Memory B cell (primary cell): ENCODE data around the gene TMEM135.
"Not testable (repeated sequence)": the region's sequence is repeated elsewhere in the genome, so short reads cannot be mapped to it uniquely, and the experiment has no call there.

Experiments used
- ATAC-seq: fragments of 150-1000 bp; cut with Tn5 transposase; 2 replicates; pipeline ENCODE4 v1.10.0; 2021; ENCODE audit warnings: low read depth, mild to moderate bottlenecking, moderate library complexity
- DNase-seq, 2 donors: peaks; one replicate each; pipeline ENCODE4 v3.0.0; 2022; ENCODE audit warnings: low spot score in 2 of 2
- H3K27ac Mint-ChIP-seq: one replicate; pipeline ENCODE4 v1.8.0; 2022; ENCODE audit warnings: mild to moderate bottlenecking, moderate library complexity, mixed read lengths
- H3K27me3 Mint-ChIP-seq: one replicate; pipeline ENCODE4 v1.8.0; 2022; ENCODE audit warnings: mixed read lengths
- H3K36me3 Mint-ChIP-seq: one replicate; pipeline ENCODE4 v1.8.0; 2022; ENCODE audit warnings: mild to moderate bottlenecking, mixed read lengths
- H3K4me1 Mint-ChIP-seq: one replicate; pipeline ENCODE4 v1.8.0; 2022; ENCODE audit warnings: mixed read lengths
- H3K4me3 Mint-ChIP-seq: one replicate; pipeline ENCODE4 v1.8.0; 2022; ENCODE audit warnings: mild to moderate bottlenecking, moderate library complexity, mixed read lengths
- H3K9me3 Mint-ChIP-seq: one replicate; pipeline ENCODE4 v1.8.0; 2022; ENCODE audit warnings: mixed read lengths

The TMEM135 gene

DNA sequence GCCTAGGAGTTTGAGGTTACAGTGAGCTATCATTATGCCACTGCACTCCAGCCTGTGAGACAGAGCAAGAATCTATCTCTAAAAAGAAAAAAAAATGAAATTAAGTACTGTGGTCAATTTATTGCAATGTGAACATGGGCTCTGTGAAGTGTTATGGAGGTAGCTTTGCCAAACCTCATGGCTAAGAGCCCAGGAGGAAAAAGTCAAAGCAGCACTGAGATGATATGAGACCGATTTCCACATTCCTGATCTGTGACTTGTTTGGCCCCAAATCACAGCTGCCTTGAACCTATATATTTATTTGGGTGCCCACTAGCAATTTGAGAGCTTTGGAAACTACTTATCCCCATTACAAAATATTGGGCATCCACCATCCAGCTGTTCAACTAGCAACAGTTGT, 29.8 kb upstream of the TMEM135 start:
- no peak overlapping the region for H3K27ac Mint-ChIP-seq
- no peak for DNase-seq
- no peak for ATAC-seq

GRCh38 chr11:87012089-87012488, 25.6 kb upstream of the TMEM135 start:
- no peak for ATAC-seq
- Mint-ChIP-seq H3K36me3 (no peaks in the 10 kb centered on the region), H3K4me3 (no peak overlapping the region), H3K27me3 (peaks cover 3% of the 10 kb centered on the region), H3K9me3 (no peaks in the 10 kb centered on the region), H3K27ac (no peak overlapping the region), H3K4me1 (no peaks in the 10 kb centered on the region)
- no peak for DNase-seq

More for the DNA sequence above, 29.8 kb upstream of the TMEM135 start:
- Mint-ChIP-seq H3K4me1 (no peaks in the 10 kb centered on the region), H3K4me3 (no peak overlapping the region), H3K27me3 (peaks cover 7% of the 10 kb centered on the region), H3K9me3 (no peaks in the 10 kb centered on the region), H3K36me3 (no peaks in the 10 kb centered on the region)

DNA sequence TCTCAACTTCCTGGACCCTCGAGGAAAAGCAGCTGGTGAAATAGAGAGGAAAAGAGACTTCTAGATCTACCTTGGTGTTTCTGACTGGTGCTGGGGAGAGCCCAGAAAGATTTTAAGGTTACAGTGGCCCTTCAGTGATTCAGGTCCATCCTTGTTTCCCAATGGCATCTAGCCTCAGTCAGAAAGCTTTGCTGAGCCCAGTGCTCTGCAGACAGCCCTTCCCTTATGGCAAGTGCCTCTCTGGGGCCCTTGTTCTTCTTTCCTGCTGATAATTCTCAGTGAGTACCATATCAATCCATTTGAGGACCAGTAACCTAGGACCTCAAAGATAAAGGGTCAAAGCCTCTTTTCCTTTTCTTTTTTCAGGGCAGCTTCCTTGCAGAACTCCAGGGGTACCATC, 25.1 kb upstream of the TMEM135 start:
- no peaks in the 10 kb centered on the region for H3K36me3 Mint-ChIP-seq
- no peak for ATAC-seq
- H3K4me3 Mint-ChIP-seq: no peak overlapping the region
- no peaks in the 10 kb centered on the region for H3K9me3 Mint-ChIP-seq
- H3K27ac Mint-ChIP-seq: no peak overlapping the region
- peaks cover 2% of the 10 kb centered on the region for H3K27me3 Mint-ChIP-seq
- no peak for DNase-seq
- H3K4me1 Mint-ChIP-seq: no peaks in the 10 kb centered on the region

- DNase-seq (no peak), ATAC-seq (no peak)
- Mint-ChIP-seq H3K27me3 (peaks cover 2% of the 10 kb centered on the region), H3K36me3 (no peaks in the 10 kb centered on the region), H3K4me3 (no peak overlapping the region), H3K27ac (no peak overlapping the region), H3K9me3 (no peaks in the 10 kb centered on the region), H3K4me1 (no peaks in the 10 kb centered on the region)
Measured at GRCh38 chr11:87013912-87014825, 23.6 kb upstream of the TMEM135 start.

DNA sequence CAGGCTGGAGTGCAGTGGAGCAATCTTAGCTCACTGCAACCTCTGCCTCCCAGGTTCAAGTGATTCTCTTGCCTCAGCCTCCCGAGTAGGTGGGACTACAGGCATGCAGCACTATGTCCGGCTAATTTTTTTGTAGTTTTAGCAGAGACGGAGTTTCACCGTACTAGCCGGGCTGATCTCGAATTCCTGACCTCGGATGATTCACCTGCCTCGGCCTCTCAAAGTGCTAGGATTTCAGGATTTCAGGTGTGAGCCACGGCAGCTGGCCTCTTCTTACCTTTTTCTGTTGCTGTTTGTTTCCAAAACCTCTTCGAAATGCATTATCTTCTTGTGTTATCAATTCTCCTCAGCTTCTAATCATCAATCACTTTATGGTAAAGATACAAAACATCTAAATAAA, 22.1 kb upstream of the TMEM135 start:
- H3K27ac Mint-ChIP-seq: no peak overlapping the region
- H3K4me1 Mint-ChIP-seq: no peaks in the 10 kb centered on the region
- no peak overlapping the region for H3K4me3 Mint-ChIP-seq
- DNase-seq (no peak), ATAC-seq (no peak)
- no peaks in the 10 kb centered on the region for H3K36me3 Mint-ChIP-seq
- no peaks in the 10 kb centered on the region for H3K9me3 Mint-ChIP-seq
- peaks cover 2% of the 10 kb centered on the region for H3K27me3 Mint-ChIP-seq

GRCh38 chr11:87019613-87020271, 18.0 kb upstream of the TMEM135 start:
- no peak for DNase-seq
- Mint-ChIP-seq H3K4me3 (no peak overlapping the region), H3K27me3 (peaks cover 4% of the 10 kb centered on the region), H3K4me1 (no peaks in the 10 kb centered on the region), H3K27ac (no peak overlapping the region), H3K36me3 (no peaks in the 10 kb centered on the region), H3K9me3 (no peaks in the 10 kb centered on the region)
- no peak for ATAC-seq

DNA sequence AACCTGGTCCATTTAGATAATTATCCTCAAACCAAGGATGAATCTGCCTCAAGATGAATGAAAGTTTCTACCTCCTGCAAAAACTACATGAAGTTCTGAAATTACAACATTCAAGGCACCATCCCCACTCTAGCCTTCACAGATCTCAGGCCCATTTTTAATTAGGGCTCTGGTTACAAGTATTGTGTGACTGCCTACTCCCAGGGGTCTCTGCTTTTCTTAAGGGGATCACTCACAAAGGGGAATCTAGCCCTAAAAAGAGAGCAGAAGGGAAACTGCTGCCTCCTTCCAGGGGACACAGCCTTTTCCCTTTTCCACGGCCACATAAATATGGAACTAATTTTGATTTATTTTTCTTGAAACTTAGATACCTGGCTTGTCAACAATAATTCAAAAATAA, 17.4 kb upstream of the TMEM135 start:
- DNase-seq (no peak), ATAC-seq (no peak)
- no peaks in the 10 kb centered on the region for H3K4me1 Mint-ChIP-seq
- no peaks in the 10 kb centered on the region for H3K9me3 Mint-ChIP-seq
- H3K4me3 Mint-ChIP-seq: no peak overlapping the region
- peaks cover 4% of the 10 kb centered on the region for H3K27me3 Mint-ChIP-seq
- H3K27ac Mint-ChIP-seq: no peak overlapping the region
- no peaks in the 10 kb centered on the region for H3K36me3 Mint-ChIP-seq

GRCh38 chr11:87020764-87021365, 16.9 kb upstream of the TMEM135 start:
- peaks cover 4% of the 10 kb centered on the region for H3K27me3 Mint-ChIP-seq
- no peak for ATAC-seq
- H3K4me1 Mint-ChIP-seq: no peaks in the 10 kb centered on the region
- no peaks in the 10 kb centered on the region for H3K9me3 Mint-ChIP-seq
- H3K27ac Mint-ChIP-seq: no peak overlapping the region
- no peaks in the 10 kb centered on the region for H3K36me3 Mint-ChIP-seq
- no peak overlapping the region for H3K4me3 Mint-ChIP-seq
- DNase-seq: no peak

GRCh38 chr11:87022254-87022653, 15.5 kb upstream of the TMEM135 start:
- DNase-seq: no peak
- ATAC-seq: no peak
- H3K4me1 Mint-ChIP-seq: no peaks in the 10 kb centered on the region
- H3K27me3 Mint-ChIP-seq: peaks cover 5% of the 10 kb centered on the region
- peaks cover 1% of the 10 kb centered on the region for H3K36me3 Mint-ChIP-seq
- peaks cover 3% of the 10 kb centered on the region for H3K9me3 Mint-ChIP-seq
- no peak overlapping the region for H3K27ac Mint-ChIP-seq
- no peak overlapping the region for H3K4me3 Mint-ChIP-seq

DNA sequence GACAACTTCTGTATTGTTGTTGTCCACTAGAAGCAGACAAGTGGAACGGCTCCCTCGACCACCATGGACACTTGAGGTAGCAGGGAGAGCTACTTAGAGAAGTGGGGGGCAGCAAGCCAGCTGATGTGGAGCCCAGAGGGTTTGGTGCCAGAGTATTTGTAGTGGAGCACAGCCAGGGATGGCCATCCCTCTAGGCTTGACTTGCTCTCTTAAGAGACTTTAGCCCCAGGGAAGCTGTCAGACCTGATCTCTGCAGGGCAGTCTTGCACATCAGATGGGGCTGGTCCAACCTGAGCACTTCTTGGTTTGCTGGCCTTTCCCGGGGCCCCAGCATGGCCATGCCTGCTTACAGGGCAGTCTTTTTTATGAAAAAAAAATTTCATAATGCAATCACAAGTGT, 15.0 kb upstream of the TMEM135 start:
- Mint-ChIP-seq H3K4me3 (no peak overlapping the region), H3K4me1 (no peaks in the 10 kb centered on the region), H3K27me3 (peaks cover 5% of the 10 kb centered on the region), H3K27ac (no peak overlapping the region), H3K9me3 (peaks cover 3% of the 10 kb centered on the region), H3K36me3 (peaks cover 1% of the 10 kb centered on the region)
- DNase-seq (no peak), ATAC-seq (no peak)

GRCh38 chr11:87026415-87026814, 11.3 kb upstream of the TMEM135 start:
- H3K4me3 Mint-ChIP-seq, H3K36me3 Mint-ChIP-seq, H3K9me3 Mint-ChIP-seq, ATAC-seq, H3K4me1 Mint-ChIP-seq, H3K27ac Mint-ChIP-seq, DNase-seq, H3K27me3 Mint-ChIP-seq: not testable (repeated sequence)

- Mint-ChIP-seq H3K9me3 (peaks cover 3% of the 10 kb centered on the region), H3K4me1 (peaks cover 6% of the 10 kb centered on the region), H3K36me3 (peaks cover 1% of the 10 kb centered on the region), H3K27me3 (peaks cover 2% of the 10 kb centered on the region), H3K27ac (no peak overlapping the region), H3K4me3 (peak overlapping the region; percentile 27)
- DNase-seq: no peak
- no peak for ATAC-seq
Measured at GRCh38 chr11:87030458-87031054, 7.2 kb upstream of the TMEM135 start.

- H3K4me3 Mint-ChIP-seq: no peak overlapping the region
- ATAC-seq: no peak
- H3K27me3 Mint-ChIP-seq: no peaks in the 10 kb centered on the region
- no peaks in the 10 kb centered on the region for H3K9me3 Mint-ChIP-seq
- H3K4me1 Mint-ChIP-seq: peaks cover 9% of the 10 kb centered on the region
- H3K36me3 Mint-ChIP-seq: no peaks in the 10 kb centered on the region
- no peak overlapping the region for H3K27ac Mint-ChIP-seq
- no peak for DNase-seq
Measured at GRCh38 chr11:87031433-87032170, 6.1 kb upstream of the TMEM135 start.
